DMS53 treated with DMSO at 0.1 percent for 48 hours (cell line): ENCODE data around the gene PLEKHA6.

Source experiments
- DNase-seq: peaks from one replicate; lab custom pipeline; 2025; ENCODE audit not compliant: unreplicated experiment; lab: John Stamatoyannopoulos, UW

PLEKHA6 gene

DNA sequence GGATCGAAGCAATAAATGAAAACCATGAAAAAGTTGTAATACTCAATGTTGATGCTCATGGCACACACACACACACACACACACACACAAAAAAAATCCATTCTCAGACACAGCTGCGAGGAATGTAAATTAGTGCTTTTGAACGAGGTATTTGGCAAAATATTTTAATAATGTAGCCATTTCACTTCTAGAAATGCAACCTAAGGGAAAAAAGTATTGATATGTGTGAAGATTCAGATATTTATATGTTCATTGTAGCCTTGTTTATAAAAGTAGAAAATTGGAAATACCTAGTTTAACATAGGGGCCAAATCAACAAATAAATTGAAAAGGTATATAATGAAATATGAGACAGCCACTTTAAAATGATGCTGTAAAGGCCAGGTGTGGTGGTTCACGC lies 3.8 kb downstream of the PLEKHA6 start:
- DNase-seq = no peak

DNA sequence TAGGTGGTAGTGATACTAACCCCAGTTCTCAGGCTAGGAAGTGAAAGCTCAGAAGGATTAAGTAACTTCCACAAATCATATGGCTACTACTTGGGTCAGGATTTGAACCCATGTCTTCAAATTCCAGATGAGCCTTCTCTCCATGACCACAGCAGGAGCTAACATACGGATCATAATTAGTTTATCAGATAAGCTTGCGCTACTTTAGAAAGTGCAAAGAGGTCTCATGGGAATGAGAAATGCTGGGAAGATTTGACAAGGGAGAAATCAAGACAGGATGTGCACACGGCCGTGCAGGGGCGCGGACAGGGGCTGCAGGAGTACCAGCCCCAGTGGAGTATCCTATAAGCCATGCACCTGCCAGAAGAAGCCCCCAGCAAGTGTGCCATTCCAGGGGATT lies 5.2 kb downstream of the PLEKHA6 start:
- no peak for DNase-seq

DNA sequence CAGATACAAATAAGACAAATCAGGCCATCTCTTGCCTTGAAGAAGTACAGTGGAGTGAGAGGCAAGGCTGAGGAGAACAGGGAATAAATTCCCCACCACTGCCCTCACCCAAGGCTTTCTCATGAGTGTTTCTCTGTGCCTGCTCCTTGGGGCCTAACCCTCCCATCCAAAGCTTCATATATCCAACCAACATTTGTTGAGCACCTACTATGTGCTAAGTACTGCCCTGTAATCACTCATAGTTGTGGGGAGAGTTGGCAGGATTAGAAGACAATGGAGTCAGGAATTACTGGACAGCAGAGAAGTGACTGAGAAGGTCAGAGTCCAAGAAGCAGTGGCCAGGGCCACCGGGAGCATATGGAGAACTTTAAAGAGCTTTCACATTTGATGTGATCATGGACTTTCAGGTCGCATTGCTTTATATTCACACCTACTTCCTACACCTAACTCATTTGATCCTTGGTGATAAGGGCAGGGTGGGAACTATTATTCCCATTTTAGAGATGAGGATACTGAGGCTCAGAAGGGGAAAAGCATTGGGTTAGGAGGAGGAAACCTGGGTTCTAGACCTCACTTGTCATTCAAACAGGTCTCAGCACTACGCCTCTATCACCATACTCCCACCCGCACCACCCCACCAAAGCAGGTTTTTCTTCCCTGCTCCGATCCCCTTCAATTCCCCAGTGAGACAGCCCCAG lies 6.4 kb downstream of the PLEKHA6 start:
- DNase-seq = no peak

DNA sequence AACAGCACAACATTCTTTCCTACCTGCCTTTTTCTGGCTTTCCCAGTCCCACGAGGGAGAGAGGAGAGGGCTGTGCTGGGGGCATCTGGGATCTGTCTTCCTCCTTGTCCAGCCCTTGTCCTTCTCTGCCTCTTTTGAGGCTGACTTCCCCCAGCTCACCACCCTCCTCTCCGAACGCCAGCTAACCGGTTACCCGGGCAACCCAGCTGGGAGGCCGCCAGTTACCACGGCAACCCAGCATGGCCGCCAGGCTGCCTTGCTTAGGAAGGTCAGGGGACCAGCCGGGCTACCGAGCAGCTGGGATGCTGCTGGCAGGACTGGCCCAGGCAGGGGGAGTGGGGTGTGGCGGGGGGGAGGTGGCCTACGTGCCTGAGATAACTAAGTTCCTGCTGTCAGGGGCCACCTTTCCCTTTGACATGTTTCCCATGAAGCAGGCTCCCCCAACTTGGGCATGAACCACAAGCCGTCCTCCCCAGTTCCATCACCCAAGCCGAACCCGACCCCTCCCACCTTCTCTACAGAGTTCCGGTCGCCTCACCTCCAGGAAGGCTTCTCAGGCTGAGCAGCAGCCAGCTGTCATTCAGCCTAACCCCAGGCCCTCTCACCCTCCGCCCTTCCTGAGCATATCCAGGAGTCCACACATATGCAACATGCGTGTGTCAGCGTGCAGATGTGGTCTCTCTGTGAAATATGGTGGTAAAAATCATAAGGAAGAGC lies 8.7 kb downstream of the PLEKHA6 start:
- DNase-seq = no peak

- no peak for DNase-seq
These were observed 9.4 kb downstream of the PLEKHA6 start for GRCh38 chr1:204350312-204350711.

DNA sequence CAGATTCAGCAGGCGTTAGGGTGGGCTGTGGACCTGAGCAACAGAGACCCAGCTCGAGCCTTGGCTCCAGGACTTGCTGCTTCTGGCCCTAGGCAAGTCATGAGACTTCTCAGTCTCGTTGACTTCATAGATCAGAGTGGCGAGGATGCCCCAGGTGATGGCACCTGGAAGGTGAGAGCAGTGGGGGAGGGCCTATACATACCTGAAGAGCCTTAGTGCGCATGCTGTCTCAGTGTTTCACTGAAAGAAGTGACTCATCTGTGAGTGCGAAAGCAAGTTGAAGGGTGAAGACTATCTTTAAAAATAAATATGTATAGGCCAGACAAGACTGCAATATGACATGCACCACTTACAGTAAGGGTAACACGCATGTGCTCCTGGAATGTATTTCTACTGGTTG lies 10.1 kb downstream of the PLEKHA6 start:
- DNase-seq = no peak

- no peak for DNase-seq
These were observed 11.0 kb downstream of the PLEKHA6 start for GRCh38 chr1:204348722-204349121.

GRCh38 chr1:204348242-204348641 lies 11.5 kb downstream of the PLEKHA6 start:
- DNase-seq = no peak

DNA sequence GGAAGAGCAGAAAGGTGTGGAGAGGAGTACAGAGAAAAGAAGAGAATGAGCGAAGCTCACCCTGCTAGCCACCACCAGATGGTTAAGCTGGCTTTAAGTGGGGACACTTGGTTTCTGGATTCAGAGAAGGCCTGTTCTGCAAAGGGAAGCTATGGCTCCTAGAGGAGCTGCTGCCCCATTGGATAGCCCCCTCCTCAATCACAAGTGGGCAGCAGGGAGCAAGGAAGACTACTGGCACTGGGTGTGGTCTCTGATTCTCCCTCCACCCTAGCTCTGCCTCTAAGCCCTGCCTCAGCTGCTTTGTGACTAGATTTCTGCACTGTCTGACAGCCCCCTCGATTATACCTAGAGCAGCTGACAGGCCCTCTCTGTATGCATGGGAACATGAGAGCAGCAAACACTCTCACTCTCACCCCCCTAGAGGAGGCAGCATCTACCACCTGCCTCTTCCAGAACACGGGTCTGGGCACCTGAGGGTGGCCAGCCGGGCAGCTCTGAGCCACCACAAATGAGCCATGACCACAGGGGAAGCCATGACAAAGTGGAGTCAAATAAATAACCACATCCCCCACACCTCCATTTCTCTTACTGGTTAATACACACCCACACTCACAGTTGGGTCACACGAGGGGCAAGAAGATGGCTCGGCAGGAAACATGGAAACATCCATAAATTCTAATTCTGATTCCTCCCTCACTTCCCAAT lies 13.6 kb downstream of the PLEKHA6 start:
- no peak for DNase-seq

DNA sequence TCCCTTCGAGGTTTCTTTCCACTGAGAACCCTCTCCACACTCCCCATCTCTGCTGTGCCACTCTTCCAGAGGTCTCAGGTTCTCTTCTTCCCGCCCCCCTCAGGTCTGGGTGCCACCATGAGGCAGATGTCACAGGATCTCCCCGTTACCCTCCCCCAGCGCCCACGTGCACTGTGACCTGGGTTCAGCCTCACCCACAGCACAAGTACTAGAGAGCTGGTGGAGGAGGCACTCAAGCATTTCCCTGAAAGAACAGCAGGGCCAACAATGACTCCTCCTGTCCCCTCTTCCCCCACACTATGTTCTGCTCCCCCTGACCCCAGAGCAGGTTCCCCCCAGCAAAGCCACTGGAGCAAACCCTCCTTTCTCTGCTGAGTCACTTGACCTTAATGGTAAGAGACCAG lies 14.3 kb downstream of the PLEKHA6 start:
- no peak for DNase-seq

DNA sequence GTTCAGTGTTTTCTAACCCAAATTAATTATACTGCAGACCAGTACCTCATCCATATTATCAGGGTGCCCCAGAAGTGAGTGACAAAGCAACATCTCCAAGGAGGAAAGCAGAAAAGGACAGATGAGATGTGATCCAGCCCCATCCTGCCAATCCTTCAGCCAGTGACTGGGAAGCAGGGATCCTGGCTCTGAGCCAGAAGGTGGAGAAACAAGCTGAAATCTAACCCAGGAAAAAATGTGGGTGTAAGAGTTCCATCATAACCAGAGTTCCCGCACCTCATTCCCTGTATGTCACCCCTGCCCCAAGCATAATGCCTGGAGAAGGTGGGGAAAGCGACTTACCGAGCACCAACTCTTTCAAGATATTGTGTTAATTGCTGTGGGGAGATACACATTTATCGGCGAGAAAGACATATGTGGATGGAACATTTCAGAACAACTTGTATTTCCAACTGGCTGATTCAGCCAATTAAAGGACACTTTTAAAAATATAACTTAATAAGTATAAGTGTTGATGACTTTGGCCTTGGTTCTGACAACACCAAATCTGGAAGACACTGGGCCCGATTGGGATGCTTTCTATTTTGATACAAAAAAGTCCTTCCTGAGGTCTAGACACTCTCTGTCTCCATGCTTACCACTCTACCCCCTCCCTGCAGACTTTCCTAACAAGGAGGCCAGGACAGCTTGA lies 14.9 kb downstream of the PLEKHA6 start:
- no peak for DNase-seq

GRCh38 chr1:204343802-204344201 lies 15.9 kb downstream of the PLEKHA6 start:
- DNase-seq = no peak

DNA sequence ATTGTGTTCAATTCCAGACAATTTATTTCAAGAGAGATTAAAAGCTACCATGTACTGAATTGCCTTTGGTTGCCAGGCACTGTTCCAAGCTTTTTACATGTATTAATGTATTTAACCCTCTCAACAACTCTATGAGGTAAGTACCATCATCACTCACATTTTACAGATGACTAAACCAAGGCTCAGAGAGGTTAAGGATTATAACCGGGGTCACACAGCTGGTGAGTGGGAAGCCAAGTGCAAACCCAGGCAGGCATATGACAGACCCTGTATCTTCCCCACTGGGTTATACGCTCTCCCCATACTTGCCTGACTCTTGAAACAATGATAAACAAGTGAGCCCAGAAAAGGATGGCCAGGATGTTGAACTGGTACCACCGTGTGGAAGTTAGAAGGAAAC lies 16.5 kb downstream of the PLEKHA6 start:
- DNase-seq = no peak

DNA sequence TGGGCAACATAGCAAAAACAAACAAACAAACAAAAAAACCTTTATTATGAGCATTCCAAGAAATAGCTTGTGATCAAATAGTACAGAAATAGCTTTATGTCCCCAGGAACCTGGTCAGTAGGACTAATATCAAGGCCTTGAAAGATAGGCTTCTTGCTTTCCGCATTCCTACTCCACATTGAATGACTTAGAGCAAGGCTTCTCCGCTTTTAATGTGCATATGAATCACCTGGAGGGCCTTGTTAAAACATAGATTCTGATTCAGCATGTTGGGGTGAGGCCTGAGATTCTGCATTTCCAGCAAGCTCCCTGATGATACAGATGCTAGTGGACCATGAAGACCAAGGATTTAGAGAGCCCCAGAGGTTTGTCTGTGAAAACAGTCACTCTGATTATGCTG lies 17.4 kb downstream of the PLEKHA6 start:
- DNase-seq = no peak

DNA sequence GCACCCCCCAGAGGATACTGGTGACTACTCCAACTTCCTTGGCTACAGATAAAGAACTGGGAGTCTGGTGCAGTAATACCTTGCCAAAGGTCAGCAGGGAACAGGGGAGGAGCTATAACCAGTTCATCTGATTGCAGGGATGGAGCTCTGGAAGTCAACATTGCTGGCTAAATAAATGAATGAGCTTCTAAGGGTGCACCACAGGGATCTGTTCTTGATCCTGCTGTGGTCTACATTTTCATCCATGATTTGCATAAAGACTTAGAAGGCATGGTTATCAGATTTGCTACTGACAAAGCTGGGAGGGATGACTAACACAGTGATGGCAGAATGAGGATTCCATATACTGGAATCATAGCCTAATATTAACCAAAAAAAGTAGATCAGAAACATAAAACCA lies 18.3 kb downstream of the PLEKHA6 start:
- DNase-seq = no peak

GRCh38 chr1:204340081-204340889 lies 19.4 kb downstream of the PLEKHA6 start:
- DNase-seq = no peak

DNA sequence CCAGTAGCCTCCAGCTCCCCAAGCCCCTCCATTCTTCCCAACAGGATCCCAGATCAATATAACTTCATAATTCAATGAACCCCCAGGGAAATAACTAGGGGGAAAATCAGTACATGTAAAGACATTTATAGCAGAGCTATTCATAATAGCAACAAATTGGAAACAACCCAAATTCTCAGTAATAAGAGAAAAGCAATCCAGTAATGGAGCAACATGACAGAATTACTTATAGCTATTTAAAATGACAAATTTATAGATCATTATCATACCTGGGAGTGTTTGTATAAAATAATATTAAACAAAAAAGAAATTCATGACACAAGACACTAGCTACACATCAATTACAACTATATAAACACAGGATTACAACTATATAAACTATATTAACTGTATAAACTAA lies 20.2 kb downstream of the PLEKHA6 start:
- no peak for DNase-seq

DNA sequence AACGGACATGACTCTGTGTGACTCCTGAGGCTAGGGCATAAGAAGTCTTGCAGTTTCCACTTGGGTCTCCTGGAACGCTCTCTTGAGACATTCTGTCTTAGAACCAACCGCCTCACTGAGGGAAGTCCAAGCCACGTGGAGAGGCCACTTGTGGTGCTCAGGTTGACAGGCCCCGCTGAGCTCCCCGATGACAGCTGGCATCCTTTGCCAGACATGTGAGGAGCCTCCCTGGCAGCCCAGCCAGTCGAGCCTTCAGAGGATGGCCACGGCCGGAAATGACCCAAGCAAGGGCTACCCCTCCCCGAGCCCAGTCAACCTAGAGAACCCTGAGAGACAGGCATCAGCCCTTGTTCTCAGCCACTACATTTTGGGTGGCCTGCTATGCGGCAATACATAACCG lies 20.7 kb downstream of the PLEKHA6 start:
- no peak for DNase-seq

DNA sequence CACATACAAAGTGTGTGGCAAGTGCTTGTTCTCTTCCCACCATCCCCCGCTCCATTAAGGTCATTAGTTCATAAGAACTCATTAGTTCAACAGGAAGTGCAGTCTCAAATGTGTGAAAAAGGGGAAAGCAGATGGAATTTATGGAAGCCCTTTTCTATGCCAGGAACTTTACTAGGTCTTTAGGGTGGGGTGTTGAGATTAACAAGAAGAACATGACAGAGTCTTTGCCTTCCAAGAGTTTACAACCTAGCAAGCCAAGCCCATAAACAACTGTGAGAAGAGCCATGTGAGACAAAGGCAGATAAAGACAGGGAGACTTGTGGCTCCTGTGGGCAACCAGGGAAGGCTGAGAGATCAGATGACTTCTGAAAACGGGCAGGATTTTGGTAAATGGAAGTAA lies 21.4 kb downstream of the PLEKHA6 start:
- no peak for DNase-seq

GRCh38 chr1:204337583-204337982 lies 22.1 kb downstream of the PLEKHA6 start:
- DNase-seq = no peak

- no peak for DNase-seq
These were observed 22.7 kb downstream of the PLEKHA6 start for GRCh38 chr1:204337036-204337429.
